Measurements from ENCODE around the gene PRR29.

DNA sequence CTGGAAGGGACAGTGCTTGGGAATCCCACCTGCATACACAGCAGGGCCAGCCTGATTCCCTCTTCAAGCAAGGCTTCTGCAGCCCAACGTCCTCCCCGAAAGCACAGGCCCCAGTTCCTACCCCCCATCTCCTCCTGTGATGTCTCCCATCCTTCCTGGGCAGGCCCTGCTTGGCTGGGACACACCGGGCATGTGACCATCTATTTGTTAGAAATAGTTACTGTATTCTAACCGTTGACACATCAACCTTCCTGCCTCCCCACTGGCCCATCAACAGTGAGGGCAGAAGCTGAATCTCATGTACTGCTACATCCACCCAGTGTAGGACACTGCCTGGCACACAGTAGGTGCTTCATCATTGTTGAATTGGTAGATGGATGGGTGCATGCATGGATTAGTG, 10.7 kb downstream of the PRR29 start:
- TF ChIP-seq, protein P1, sequence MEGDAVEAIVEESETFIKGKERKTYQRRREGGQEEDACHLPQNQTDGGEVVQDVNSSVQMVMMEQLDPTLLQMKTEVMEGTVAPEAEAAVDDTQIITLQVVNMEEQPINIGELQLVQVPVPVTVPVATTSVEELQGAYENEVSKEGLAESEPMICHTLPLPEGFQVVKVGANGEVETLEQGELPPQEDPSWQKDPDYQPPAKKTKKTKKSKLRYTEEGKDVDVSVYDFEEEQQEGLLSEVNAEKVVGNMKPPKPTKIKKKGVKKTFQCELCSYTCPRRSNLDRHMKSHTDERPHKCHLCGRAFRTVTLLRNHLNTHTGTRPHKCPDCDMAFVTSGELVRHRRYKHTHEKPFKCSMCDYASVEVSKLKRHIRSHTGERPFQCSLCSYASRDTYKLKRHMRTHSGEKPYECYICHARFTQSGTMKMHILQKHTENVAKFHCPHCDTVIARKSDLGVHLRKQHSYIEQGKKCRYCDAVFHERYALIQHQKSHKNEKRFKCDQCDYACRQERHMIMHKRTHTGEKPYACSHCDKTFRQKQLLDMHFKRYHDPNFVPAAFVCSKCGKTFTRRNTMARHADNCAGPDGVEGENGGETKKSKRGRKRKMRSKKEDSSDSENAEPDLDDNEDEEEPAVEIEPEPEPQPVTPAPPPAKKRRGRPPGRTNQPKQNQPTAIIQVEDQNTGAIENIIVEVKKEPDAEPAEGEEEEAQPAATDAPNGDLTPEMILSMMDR (IDR thresholded peaks at IDR 0.05; ENCODE audit: low read depth, low read length, poor library complexity, severe bottlenecking), result no peak
- no peak for TF ChIP-seq EZH2phosphoT487 (IDR thresholded peaks at IDR 0.05; ENCODE audit: borderline replicate concordance, low read length)
